GM12874 (cell line): Measurements from ENCODE around the gene LONRF3.

Experiments
- CTCF ChIP-seq: IDR thresholded peaks from 2 replicates; pipeline ENCODE4 v1.5.1; 2011; ENCODE audit warnings: low read depth, mild to moderate bottlenecking, control low read depth, low read length, moderate library complexity; ENCODE audit not compliant: insufficient read depth

LONRF3 gene

GRCh38 chrX:118974088-118974907 is at the start of gene LONRF3:
Gene LONRF3, plus strand, starts transcription at chrX:118974618. Its CDS starts 163 bp downstream, at chrX:118974781.
- no peak for TF ChIP-seq CTCF

DNA sequence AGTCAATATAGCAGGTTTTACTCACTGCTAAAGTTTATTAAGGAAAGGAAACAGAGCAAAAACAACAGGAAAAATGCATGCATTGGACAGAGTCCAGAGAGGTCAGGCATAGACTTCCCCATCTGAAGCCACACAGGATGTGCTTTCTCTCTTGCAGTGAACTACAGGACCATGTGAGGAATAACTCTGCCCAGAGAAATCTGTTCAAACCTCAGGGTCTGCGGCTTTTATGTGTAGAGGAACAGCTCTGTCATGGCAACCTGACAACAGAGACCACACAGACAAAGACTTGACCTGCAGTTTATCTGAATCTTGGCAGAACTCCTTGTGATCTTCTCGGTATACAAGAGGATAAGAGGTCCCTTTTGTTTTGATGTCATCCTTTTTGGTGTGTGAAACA is 46.3 kb upstream of the LONRF3 start:
- TF ChIP-seq CTCF = no peak

DNA sequence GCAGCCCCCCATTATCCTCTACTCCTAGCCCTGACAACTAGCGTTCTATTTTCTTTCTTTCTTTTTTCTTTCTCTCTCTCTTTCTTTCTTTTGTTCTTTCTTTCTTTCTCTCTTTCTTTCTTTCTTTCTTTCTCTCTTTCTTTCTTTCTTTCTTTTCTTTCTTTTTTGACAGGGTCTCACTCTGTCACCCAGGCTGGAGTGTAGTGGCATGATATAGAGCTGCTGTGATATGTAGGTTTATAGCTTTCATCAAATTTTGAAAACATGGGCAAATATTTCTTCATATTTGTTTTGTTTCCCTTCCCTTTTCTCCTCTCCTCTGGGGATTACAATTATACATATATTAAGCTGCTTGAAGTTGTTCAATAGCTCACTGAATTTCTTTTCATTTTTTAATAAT is 39.1 kb upstream of the LONRF3 start:
- TF ChIP-seq CTCF = no peak

DNA sequence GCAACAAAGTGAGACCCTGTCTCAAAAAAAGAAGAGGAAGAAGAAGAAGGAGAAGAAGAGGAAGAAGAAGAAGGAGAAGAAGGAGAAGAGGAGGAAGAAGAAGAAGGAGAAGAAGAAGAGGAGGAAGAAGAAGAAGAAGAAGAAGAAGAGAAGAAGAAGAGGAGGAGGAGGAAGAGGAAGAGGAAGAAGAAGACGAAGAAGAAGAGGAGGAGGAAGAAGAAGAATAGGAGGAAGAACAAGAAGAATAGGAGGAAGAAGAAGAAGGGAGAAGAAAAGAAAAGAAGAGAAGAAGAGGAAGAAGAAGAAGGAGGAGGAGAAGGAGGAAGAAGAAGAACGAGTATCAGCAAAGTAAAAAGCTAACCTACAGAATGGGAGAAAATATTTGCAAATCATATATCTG is 33.3 kb upstream of the LONRF3 start:
- no peak for TF ChIP-seq CTCF

GRCh38 chrX:118943102-118943501 is 31.3 kb upstream of the LONRF3 start:
- TF ChIP-seq CTCF = no peak

DNA sequence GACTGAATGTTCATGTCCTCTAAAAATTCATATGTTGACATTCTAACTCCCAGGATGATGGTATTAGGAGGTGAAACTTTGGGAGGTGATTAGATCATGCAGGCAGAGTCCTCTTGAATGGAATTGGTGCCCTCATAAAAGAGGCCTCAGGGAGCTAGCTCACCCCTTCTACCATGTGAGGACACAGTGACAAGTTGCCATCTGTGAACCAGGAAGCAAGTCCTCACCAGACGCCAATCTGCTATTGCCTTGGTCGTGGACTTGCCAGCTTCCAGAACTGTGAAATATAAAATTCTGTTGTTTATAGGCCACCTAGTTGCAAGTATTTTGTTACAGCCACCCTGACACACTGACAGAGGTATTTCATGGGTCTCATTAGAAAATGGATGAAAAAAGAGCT is 28.5 kb upstream of the LONRF3 start:
- no peak for TF ChIP-seq CTCF

- TF ChIP-seq CTCF = no peak
Measured at GRCh38 chrX:118948270-118948669, 26.1 kb upstream of the LONRF3 start.
